ENCODE data around the gene ZFAND3. TPM values are rescaled to one million over a fixed set of nuclear protein-coding genes. Genes with fewer than 3 reads are reported as not detected.

The ZFAND3 gene
- total and polyA plus RNA-seq, 2 experiments from 2014 or later = 16.9 to 28.2 TPM

- TF ChIP-seq, protein P1, sequence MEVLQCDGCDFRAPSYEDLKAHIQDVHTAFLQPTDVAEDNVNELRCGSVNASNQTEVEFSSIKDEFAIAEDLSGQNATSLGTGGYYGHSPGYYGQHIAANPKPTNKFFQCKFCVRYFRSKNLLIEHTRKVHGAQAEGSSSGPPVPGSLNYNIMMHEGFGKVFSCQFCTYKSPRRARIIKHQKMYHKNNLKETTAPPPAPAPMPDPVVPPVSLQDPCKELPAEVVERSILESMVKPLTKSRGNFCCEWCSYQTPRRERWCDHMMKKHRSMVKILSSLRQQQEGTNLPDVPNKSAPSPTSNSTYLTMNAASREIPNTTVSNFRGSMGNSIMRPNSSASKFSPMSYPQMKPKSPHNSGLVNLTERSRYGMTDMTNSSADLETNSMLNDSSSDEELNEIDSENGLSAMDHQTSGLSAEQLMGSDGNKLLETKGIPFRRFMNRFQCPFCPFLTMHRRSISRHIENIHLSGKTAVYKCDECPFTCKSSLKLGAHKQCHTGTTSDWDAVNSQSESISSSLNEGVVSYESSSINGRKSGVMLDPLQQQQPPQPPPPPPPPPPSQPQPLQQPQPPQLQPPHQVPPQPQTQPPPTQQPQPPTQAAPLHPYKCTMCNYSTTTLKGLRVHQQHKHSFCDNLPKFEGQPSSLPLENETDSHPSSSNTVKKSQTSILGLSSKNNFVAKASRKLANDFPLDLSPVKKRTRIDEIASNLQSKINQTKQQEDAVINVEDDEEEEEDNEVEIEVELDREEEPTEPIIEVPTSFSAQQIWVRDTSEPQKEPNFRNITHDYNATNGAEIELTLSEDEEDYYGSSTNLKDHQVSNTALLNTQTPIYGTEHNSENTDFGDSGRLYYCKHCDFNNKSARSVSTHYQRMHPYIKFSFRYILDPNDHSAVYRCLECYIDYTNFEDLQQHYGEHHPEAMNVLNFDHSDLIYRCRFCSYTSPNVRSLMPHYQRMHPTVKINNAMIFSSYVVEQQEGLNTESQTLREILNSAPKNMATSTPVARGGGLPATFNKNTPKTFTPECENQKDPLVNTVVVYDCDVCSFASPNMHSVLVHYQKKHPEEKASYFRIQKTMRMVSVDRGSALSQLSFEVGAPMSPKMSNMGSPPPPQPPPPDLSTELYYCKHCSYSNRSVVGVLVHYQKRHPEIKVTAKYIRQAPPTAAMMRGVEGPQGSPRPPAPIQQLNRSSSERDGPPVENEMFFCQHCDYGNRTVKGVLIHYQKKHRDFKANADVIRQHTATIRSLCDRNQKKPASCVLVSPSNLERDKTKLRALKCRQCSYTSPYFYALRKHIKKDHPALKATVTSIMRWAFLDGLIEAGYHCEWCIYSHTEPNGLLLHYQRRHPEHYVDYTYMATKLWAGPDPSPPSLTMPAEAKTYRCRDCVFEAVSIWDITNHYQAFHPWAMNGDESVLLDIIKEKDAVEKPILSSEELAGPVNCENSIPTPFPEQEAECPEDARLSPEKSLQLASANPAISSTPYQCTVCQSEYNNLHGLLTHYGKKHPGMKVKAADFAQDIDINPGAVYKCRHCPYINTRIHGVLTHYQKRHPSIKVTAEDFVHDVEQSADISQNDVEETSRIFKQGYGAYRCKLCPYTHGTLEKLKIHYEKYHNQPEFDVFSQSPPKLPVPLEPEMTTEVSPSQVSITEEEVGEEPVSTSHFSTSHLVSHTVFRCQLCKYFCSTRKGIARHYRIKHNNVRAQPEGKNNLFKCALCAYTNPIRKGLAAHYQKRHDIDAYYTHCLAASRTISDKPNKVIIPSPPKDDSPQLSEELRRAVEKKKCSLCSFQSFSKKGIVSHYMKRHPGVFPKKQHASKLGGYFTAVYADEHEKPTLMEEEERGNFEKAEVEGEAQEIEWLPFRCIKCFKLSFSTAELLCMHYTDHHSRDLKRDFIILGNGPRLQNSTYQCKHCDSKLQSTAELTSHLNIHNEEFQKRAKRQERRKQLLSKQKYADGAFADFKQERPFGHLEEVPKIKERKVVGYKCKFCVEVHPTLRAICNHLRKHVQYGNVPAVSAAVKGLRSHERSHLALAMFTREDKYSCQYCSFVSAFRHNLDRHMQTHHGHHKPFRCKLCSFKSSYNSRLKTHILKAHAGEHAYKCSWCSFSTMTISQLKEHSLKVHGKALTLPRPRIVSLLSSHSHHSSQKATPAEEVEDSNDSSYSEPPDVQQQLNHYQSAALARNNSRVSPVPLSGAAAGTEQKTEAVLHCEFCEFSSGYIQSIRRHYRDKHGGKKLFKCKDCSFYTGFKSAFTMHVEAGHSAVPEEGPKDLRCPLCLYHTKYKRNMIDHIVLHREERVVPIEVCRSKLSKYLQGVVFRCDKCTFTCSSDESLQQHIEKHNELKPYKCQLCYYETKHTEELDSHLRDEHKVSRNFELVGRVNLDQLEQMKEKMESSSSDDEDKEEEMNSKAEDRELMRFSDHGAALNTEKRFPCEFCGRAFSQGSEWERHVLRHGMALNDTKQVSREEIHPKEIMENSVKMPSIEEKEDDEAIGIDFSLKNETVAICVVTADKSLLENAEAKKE (CRISPR knock-in tag; IDR thresholded peaks at IDR 0.05) = no peak
- TF ChIP-seq ZNF331 (CRISPR knock-in tag; IDR thresholded peaks at IDR 0.05; ENCODE audit: low read depth) = no peak
- no peak for TF ChIP-seq STAT1 (IDR thresholded peaks at IDR 0.05; ENCODE audit: unreplicated experiment)
- no peak for TF ChIP-seq CREB1 (CRISPR knock-in tag; IDR thresholded peaks at IDR 0.05; ENCODE audit: low read depth)
- TF ChIP-seq EZH2phosphoT487 (IDR thresholded peaks at IDR 0.05; ENCODE audit: unreplicated experiment) = no peak
- no peak for TF ChIP-seq POLR2AphosphoS5 (IDR thresholded peaks at IDR 0.05; ENCODE audit: low read depth)
- no peak for TF ChIP-seq CTCF (conservative IDR thresholded peaks at IDR 0.05; ENCODE audit: low read depth in 2 of 2)
- no peak for TF ChIP-seq EZH2 (IDR thresholded peaks at IDR 0.05; ENCODE audit: low read depth, unreplicated experiment)
- no peak for TF ChIP-seq NANOG (IDR thresholded peaks at IDR 0.05; ENCODE audit: borderline replicate concordance)
- TF ChIP-seq, protein P2, sequence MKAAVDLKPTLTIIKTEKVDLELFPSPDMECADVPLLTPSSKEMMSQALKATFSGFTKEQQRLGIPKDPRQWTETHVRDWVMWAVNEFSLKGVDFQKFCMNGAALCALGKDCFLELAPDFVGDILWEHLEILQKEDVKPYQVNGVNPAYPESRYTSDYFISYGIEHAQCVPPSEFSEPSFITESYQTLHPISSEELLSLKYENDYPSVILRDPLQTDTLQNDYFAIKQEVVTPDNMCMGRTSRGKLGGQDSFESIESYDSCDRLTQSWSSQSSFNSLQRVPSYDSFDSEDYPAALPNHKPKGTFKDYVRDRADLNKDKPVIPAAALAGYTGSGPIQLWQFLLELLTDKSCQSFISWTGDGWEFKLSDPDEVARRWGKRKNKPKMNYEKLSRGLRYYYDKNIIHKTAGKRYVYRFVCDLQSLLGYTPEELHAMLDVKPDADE (IDR thresholded peaks at IDR 0.05) = no peak
Observed at GRCh38 chr6:38127284-38127683, 307.8 kb downstream of the ZFAND3 start (continued).

Data from GM23338 (cell line).